Measurements from ENCODE around the gene PLEKHG3.

PLEKHG3 gene

DNA sequence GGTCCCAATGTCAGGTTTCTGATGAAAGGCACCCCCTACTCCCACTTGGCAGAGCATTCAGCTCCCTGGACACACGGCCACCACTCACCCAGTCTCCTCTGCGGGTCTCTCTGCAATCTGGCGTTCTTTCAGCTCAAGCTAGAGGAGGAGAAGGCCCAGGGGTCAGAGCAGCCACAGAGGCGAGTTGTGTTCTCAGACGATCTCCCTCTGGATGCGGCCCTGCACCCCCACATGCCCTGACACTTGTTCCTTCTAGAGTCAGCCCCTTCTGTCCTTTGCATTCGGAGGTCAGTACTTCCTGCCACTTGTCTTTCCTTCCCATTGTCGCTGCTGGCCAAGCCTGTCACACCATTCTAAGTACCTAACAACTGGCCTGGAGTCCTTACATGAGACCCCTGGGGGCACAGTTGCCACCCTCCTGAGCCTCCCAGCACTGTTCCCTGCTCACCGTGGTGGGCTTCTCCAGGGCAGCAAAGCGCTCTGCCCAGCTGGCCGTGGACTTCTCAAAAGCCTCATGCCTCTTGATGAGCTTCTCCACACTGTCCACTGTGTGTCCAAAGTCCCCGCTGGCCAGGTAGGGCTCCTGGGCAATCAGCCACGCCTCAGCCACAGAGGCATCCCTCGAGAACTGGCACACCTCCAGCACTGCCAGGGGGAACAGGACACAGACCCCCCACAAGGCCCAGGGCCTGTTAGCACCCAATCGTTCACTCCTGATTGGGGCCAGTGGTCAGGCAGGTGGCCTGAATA lies 63.2 kb downstream of the PLEKHG3 start:
- Histone ChIP-seq H2AFZ (no peak overlapping the region), H3K4me1 (peaks cover 5% of the 10 kb centered on the region), H3K4me2 (ENCODE audit: low read length) (no peak overlapping the region), H3K79me2 (no peaks in the 10 kb centered on the region), H3K27me3 (ENCODE audit: control insufficient read depth, insufficient read depth, low read length) (no peaks in the 10 kb centered on the region), H3K9me3 (ENCODE audit: control insufficient read depth, low read length) (no peaks in the 10 kb centered on the region), H3K36me3 (ENCODE audit: control insufficient read depth, insufficient read depth, low read length) (no peaks in the 10 kb centered on the region), H3K4me3 (ENCODE audit: low read depth, low read length) (no peak overlapping the region), H3K9ac (no peak overlapping the region), H3K27ac (no peak overlapping the region)
- TF ChIP-seq, protein P1, sequence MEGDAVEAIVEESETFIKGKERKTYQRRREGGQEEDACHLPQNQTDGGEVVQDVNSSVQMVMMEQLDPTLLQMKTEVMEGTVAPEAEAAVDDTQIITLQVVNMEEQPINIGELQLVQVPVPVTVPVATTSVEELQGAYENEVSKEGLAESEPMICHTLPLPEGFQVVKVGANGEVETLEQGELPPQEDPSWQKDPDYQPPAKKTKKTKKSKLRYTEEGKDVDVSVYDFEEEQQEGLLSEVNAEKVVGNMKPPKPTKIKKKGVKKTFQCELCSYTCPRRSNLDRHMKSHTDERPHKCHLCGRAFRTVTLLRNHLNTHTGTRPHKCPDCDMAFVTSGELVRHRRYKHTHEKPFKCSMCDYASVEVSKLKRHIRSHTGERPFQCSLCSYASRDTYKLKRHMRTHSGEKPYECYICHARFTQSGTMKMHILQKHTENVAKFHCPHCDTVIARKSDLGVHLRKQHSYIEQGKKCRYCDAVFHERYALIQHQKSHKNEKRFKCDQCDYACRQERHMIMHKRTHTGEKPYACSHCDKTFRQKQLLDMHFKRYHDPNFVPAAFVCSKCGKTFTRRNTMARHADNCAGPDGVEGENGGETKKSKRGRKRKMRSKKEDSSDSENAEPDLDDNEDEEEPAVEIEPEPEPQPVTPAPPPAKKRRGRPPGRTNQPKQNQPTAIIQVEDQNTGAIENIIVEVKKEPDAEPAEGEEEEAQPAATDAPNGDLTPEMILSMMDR (IDR thresholded peaks at IDR 0.05), result no peak

DNA sequence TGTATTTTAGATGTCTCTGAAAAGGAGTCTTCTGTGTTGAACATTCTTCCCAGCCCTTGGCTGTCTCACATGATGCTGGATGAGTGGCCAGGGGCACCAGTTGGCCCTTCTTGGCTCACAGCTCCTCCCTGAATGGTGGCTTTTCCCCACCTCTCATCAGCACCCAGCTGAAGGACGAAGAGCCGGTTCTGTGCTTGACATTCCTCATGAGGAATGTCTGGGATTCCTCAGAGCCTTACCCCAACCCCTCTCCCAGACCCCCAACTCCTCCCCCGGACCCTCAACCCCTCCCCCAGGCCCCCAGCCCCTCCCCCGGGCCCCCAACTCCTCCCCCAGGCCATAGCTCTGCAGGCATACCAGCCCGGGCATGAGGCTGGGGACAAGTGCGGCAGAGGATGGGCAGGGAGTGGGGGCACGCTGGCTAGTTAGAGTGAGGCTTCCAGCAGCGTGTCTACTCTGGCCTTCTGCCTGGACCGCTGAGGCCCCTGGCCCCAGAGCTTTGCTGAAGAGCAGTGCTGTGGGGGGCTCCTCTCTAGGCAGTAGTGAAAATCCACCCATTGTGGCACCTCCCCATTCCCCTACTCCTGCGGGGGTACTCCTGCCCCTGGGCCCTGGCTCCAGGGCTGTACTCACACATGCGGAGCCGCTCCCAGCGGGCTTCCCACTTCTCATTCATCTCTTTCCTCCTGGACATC lies 64.3 kb downstream of the PLEKHG3 start:
- no peaks in the 10 kb centered on the region for H3K79me2 ChIP-seq
- H3K9ac ChIP-seq, result no peak overlapping the region
- H3K4me2 ChIP-seq (ENCODE audit: low read length), result no peak overlapping the region
- H3K4me1 ChIP-seq, result no peaks in the 10 kb centered on the region
- H3K27me3 ChIP-seq (ENCODE audit: control insufficient read depth, insufficient read depth, low read length), result no peaks in the 10 kb centered on the region
- H2AFZ ChIP-seq, result no peak overlapping the region
- H3K9me3 ChIP-seq (ENCODE audit: control insufficient read depth, low read length), result no peaks in the 10 kb centered on the region
- no peak overlapping the region for H3K27ac ChIP-seq
- H3K36me3 ChIP-seq (ENCODE audit: control insufficient read depth, insufficient read depth, low read length), result no peaks in the 10 kb centered on the region
- TF ChIP-seq, protein P1 (IDR thresholded peaks at IDR 0.05), result no peak
- H3K4me3 ChIP-seq (ENCODE audit: low read depth, low read length), result no peak overlapping the region

DNA sequence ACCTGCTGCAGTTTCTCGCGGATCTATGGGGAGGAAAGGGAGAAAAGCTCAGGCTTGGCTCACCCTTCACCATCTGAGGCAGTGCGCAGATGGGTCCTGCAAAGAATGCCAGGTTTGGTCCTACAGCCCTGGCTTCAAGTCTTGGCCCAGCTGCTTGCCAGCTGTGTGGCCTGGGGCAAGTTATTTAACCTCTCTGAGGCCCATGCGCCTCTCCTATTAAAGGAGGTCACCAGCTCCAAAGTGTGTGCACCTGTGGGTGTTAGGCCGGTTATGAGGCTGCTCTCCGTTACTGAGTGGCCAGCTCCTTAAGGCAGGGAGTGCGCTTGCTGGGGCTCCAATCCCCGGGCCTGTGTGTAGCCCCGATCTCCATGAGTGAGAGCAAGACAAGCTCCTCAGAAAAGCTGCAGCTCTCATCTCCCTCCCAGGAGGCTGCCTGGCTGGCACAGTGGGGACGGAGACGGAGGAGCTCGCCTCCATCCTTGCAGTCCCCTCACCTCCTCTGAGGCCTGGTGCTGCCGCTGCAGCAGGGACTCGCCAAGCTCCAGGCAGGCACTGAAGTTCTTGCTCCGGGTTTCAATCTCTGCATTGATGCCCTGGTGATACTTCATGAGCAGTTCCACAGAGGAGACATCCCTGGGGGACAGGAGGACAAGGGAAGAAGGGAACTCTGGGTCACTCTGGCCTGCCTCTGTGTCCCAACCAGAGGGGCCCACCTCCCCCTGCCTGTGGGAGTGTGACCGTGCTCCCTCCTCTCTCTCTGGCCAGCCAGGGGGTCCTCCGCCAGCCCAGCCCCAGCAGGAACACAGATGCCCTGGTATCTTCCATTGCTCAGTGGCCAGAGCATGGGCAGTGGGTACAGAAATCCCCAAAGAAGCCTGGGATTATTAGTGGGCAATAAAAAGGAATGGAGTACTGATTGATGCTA lies 65.1 kb downstream of the PLEKHG3 start:
- H3K4me3 ChIP-seq (ENCODE audit: low read depth, low read length), result no peak overlapping the region
- H3K36me3 ChIP-seq (ENCODE audit: control insufficient read depth, insufficient read depth, low read length), result no peaks in the 10 kb centered on the region
- no peaks in the 10 kb centered on the region for H3K79me2 ChIP-seq
- H3K27ac ChIP-seq, result no peak overlapping the region
- H3K4me1 ChIP-seq, result no peaks in the 10 kb centered on the region
- H3K27me3 ChIP-seq (ENCODE audit: control insufficient read depth, insufficient read depth, low read length), result no peaks in the 10 kb centered on the region
- no peak overlapping the region for H2AFZ ChIP-seq
- TF ChIP-seq, protein P1 (IDR thresholded peaks at IDR 0.05), result no peak
- H3K9me3 ChIP-seq (ENCODE audit: control insufficient read depth, low read length), result no peaks in the 10 kb centered on the region
- H3K4me2 ChIP-seq (ENCODE audit: low read length), result no peak overlapping the region
- H3K9ac ChIP-seq, result no peak overlapping the region

- Histone ChIP-seq H3K9me3 (ENCODE audit: control insufficient read depth, low read length) (no peaks in the 10 kb centered on the region), H3K4me3 (ENCODE audit: low read depth, low read length) (no peak overlapping the region), H3K79me2 (peaks cover 3% of the 10 kb centered on the region), H3K27ac (no peak overlapping the region), H3K36me3 (ENCODE audit: control insufficient read depth, insufficient read depth, low read length) (no peaks in the 10 kb centered on the region), H3K4me2 (ENCODE audit: low read length) (no peak overlapping the region), H3K9ac (no peak overlapping the region), H3K4me1 (no peaks in the 10 kb centered on the region), H2AFZ (no peak overlapping the region), H3K27me3 (ENCODE audit: control insufficient read depth, insufficient read depth, low read length) (no peaks in the 10 kb centered on the region)
- TF ChIP-seq, protein P1 (IDR thresholded peaks at IDR 0.05), result no peak
Measured at GRCh38 chr14:64770751-64771150, 66.5 kb downstream of the PLEKHG3 start.

Measured in parathyroid adenoma (tissue), 2 donors.